IPS DF 6.9 (cell line): ENCODE data around the gene MCEE.
"Not testable (repeated sequence)": the region's sequence is repeated elsewhere in the genome, so short reads cannot be mapped to it uniquely, and the experiment has no call there.

Experiments
- DNase-seq: peaks from one replicate; pipeline ENCODE4 v3.0.0-alpha.2; 2013; ENCODE audit warnings: low read depth, low spot score
- H3K27ac ChIP-seq: one replicate; pipeline ENCODE4 v1.5.1; 2013; ENCODE audit warnings: low read length, control low read depth
- H3K27me3 ChIP-seq: 2 replicates; pipeline ENCODE4 v1.6.1; 2013; ENCODE audit warnings: mild to moderate bottlenecking, low read length; ENCODE audit not compliant: control insufficient read depth, insufficient read depth
- H3K36me3 ChIP-seq: 2 replicates; pipeline ENCODE4 v1.6.1; 2013; ENCODE audit warnings: low read length; ENCODE audit not compliant: control insufficient read depth, insufficient read depth
- H3K4me1 ChIP-seq: 2 replicates; pipeline ENCODE4 v1.6.1; 2013; ENCODE audit warnings: low read length; ENCODE audit not compliant: control insufficient read depth, insufficient read depth
- H3K4me3 ChIP-seq: 2 replicates; pipeline ENCODE4 v1.5.1; 2013; ENCODE audit warnings: mild to moderate bottlenecking, low read length
- H3K9me3 ChIP-seq: 2 replicates; pipeline ENCODE4 v1.6.1; 2013; ENCODE audit warnings: low read length, inconsistent platforms; ENCODE audit not compliant: control insufficient read depth, insufficient read depth
- WGBS: extraction: QIAGEN DNeasy Blood & Tissue Kit; methylation state at CpG from one replicate; pipeline ENCODE4 v1.1.7; 2013; ENCODE audit warnings: mixed read lengths, missing lambda C conversion rate; ENCODE audit not compliant: insufficient read length, insufficient coverage; 5-methylcytosine and 5-hydroxymethylcytosine counted together

MCEE gene

GRCh38 chr2:71130152-71130904 is at the start of gene MCEE, which contains the start of gene MPHOSPH10:
Gene MCEE (minus strand): TSS chr2:71130229. CDS start chr2:71130219, 10 bp downstream.
Gene MPHOSPH10 (plus strand): TSS chr2:71130634. CDS start chr2:71130666, 32 bp downstream.
- Histone ChIP-seq H3K27me3 (no peaks in the 10 kb centered on the region), H3K36me3 (peaks cover 5% of the 10 kb centered on the region; the same call in 1 of the 2 replicates), H3K27ac (no peak within 1 kb of the TSS), H3K4me3 (peak within 1 kb of the TSS; percentile 92), H3K9me3 (no peaks in the 10 kb centered on the region), H3K4me1 (no peaks in the 10 kb centered on the region)
- no CpG with 5 or more reads among the region's 67 CpGs for WGBS
- peak; percentile 79 for DNase-seq

GRCh38 chr2:71178836-71179235 is 48.8 kb upstream of the MCEE start:
- not testable (repeated sequence) for H3K4me3 ChIP-seq, DNase-seq, H3K4me1 ChIP-seq, H3K27me3 ChIP-seq, H3K27ac ChIP-seq, H3K36me3 ChIP-seq, H3K9me3 ChIP-seq
- WGBS, result no CpG with 5 or more reads among the region's 8 CpGs

- Histone ChIP-seq H3K27ac (no peak overlapping the region), H3K27me3 (no peaks in the 10 kb centered on the region), H3K4me1 (no peaks in the 10 kb centered on the region), H3K36me3 (no peaks in the 10 kb centered on the region), H3K9me3 (no peaks in the 10 kb centered on the region), H3K4me3 (no peak overlapping the region)
- DNase-seq, result no peak
- WGBS, result no CpG with 5 or more reads among the region's 3 CpGs
These were observed 44.2 kb upstream of the MCEE start for GRCh38 chr2:71174207-71174606.

GRCh38 chr2:71173096-71173495 is 43.1 kb upstream of the MCEE start:
- Histone ChIP-seq H3K9me3 (no peaks in the 10 kb centered on the region), H3K27me3 (no peaks in the 10 kb centered on the region), H3K27ac (no peak overlapping the region), H3K4me3 (no peak overlapping the region), H3K36me3 (no peaks in the 10 kb centered on the region), H3K4me1 (no peaks in the 10 kb centered on the region)
- DNase-seq, result no peak
- no CpG with 5 or more reads among the region's 1 CpG for WGBS

GRCh38 chr2:71166812-71167211 is 36.8 kb upstream of the MCEE start:
- Histone ChIP-seq H3K9me3 (no peaks in the 10 kb centered on the region), H3K4me3 (no peak overlapping the region), H3K27me3 (no peaks in the 10 kb centered on the region), H3K36me3 (no peaks in the 10 kb centered on the region), H3K27ac (no peak overlapping the region), H3K4me1 (no peaks in the 10 kb centered on the region)
- WGBS, result no CpG with 5 or more reads among the region's 3 CpGs
- no peak for DNase-seq

- H3K27me3 ChIP-seq, result no peaks in the 10 kb centered on the region
- WGBS, result no CpG with 5 or more reads among the region's 16 CpGs
- H3K4me3 ChIP-seq, result no peak overlapping the region
- DNase-seq, result peak; percentile 75
- no peak overlapping the region for H3K27ac ChIP-seq
- no peaks in the 10 kb centered on the region for H3K9me3 ChIP-seq
- H3K36me3 ChIP-seq, result no peaks in the 10 kb centered on the region
- peaks cover 2% of the 10 kb centered on the region; the same call in 1 of the 2 replicates for H3K4me1 ChIP-seq
These were observed 27.2 kb upstream of the MCEE start for GRCh38 chr2:71157124-71157793.

- Histone ChIP-seq H3K4me1 (peaks cover 2% of the 10 kb centered on the region; the same call in 1 of the 2 replicates), H3K36me3 (no peaks in the 10 kb centered on the region), H3K27me3 (no peaks in the 10 kb centered on the region), H3K27ac (no peak overlapping the region), H3K9me3 (no peaks in the 10 kb centered on the region), H3K4me3 (no peak overlapping the region)
- no peak for DNase-seq
- WGBS, result no CpG with 5 or more reads among the region's 6 CpGs
These were observed 26.5 kb upstream of the MCEE start for GRCh38 chr2:71156573-71156972.

GRCh38 chr2:71155846-71156245 is 25.8 kb upstream of the MCEE start:
- no peaks in the 10 kb centered on the region for H3K36me3 ChIP-seq
- H3K27ac ChIP-seq, result no peak overlapping the region
- WGBS, result no CpG with 5 or more reads among the region's 4 CpGs
- peaks cover 2% of the 10 kb centered on the region; the same call in 1 of the 2 replicates for H3K4me1 ChIP-seq
- H3K4me3 ChIP-seq, result no peak overlapping the region
- no peaks in the 10 kb centered on the region for H3K9me3 ChIP-seq
- DNase-seq, result no peak
- H3K27me3 ChIP-seq, result no peaks in the 10 kb centered on the region

- WGBS, result no CpG with 5 or more reads among the region's 6 CpGs
- no peak for DNase-seq
- H3K36me3 ChIP-seq, result peaks cover 6% of the 10 kb centered on the region; the same call in 1 of the 2 replicates
These were observed 24.8 kb upstream of the MCEE start for GRCh38 chr2:71154798-71155197.

GRCh38 chr2:71154279-71154678 is 24.2 kb upstream of the MCEE start:
- H3K4me1 ChIP-seq, result peaks cover 2% of the 10 kb centered on the region; the same call in 1 of the 2 replicates
- H3K27ac ChIP-seq, result no peak overlapping the region
- DNase-seq, result no peak
- no peaks in the 10 kb centered on the region for H3K9me3 ChIP-seq
- no peak overlapping the region for H3K4me3 ChIP-seq
- no peaks in the 10 kb centered on the region for H3K27me3 ChIP-seq
- peaks cover 6% of the 10 kb centered on the region; the same call in 1 of the 2 replicates for H3K36me3 ChIP-seq
- no CpG with 5 or more reads among the region's 8 CpGs for WGBS

More at GRCh38 chr2:71154798-71155197, 24.8 kb upstream of the MCEE start:
- Histone ChIP-seq H3K4me3 (no peak overlapping the region), H3K27ac (no peak overlapping the region), H3K9me3 (no peaks in the 10 kb centered on the region), H3K27me3 (no peaks in the 10 kb centered on the region), H3K4me1 (peaks cover 2% of the 10 kb centered on the region; the same call in 1 of the 2 replicates)
